Activated effector memory CD4-positive, alpha-beta T cell treated with anti-CD3 and anti-CD28 coated beads, Interleukin-2, amount 50 U/mL, for 16 hours (primary cell): ENCODE data around the gene CHD2.
"Not testable (repeated sequence)": the region's sequence is repeated elsewhere in the genome, so short reads cannot be mapped to it uniquely, and the experiment has no call there.

Experiments used
- DNase-seq: peaks from one replicate; pipeline ENCODE4 v3.0.0-alpha.2; 2020

Gene CHD2

GRCh38 chr15:92899948-92900730, at the start of gene CHD2:
CHD2 (plus strand) TSS chr15:92900324; CDS start chr15:92901238, 914 bp downstream.
- peak; percentile 88 for DNase-seq

- no peak for DNase-seq
Measured at GRCh38 chr15:92853222-92853621, 46.9 kb upstream of the CHD2 start.

DNA sequence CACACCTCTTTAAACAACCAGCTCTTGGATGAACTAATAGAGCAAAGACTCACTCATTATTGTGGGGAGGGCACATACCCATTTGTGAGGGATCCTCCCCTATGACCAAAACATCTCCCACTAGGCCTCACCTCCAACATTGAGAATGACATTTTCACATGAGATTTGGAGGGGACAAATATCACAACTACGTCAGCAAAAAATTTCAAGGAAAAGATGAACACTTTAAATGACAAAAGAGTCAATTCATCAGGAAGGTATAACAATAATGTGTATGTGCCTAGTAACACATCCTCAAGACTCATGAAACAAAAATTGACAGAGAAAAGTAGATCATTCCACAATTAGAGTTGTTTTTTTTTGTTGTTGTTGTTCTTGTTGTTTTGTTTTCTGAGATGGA, 38.4 kb upstream of the CHD2 start:
- DNase-seq, result no peak

DNA sequence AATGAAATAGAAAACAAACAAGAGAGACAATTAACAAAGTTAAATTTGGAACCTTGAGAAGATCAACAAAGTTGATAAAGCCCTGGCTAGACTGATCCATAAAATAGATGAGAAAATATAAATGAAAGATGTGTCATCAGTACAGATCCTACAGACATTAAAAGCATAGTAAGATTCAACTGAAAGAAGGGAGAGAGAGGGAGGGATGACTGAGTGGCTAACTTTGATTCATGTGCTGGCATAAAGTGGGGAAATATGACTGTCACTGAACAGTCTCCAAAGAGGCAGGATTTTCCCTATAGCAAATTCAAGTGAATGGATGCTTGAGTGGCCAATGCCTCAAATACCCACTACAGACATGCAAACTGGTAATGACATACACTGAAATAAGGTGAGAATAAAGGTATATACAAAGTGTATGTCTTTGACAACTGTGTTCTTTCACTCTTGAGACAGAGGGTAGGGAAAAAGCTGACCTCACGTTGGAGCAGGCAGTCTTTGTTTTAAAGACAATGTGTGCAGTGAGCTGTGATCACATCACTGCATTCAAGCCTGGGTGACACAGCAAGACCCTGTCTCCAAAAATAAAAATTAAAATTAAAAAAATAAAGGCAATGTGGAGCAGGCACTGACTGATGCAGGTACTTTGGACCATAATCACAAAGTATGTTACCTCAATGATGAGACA, 35.9 kb upstream of the CHD2 start:
- DNase-seq, result no peak

DNA sequence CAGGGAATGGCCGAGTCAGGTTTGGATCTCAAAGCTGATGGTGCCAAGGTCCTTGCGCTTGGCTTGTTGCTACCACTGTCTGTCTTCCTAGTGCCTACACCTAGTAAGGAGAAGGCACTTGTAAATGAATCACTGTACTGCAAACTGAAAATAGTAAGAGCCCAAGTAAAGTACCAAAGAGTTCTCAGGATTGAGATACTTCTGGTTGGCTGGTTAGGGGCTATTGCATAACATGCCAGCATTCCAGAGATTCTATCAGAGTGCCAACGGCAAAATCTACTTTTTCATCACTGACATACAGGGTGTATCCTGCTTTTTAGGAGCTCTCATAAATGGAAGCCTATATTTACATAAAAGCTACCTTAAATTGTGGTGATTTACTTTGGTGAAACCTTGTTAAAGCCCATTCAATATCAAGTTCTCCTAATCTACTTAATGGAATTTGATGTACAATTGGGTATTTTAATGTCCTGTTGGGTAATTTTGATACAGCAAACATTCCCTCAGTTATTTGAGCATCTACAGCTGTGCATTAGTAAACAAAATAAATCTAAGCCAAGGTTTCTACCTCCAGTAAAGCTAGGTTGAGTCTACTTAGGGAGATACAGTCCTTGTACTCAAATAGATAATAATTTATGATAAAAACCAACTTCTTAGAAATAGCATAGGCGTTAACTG, 30.7 kb upstream of the CHD2 start:
- no peak for DNase-seq

DNA sequence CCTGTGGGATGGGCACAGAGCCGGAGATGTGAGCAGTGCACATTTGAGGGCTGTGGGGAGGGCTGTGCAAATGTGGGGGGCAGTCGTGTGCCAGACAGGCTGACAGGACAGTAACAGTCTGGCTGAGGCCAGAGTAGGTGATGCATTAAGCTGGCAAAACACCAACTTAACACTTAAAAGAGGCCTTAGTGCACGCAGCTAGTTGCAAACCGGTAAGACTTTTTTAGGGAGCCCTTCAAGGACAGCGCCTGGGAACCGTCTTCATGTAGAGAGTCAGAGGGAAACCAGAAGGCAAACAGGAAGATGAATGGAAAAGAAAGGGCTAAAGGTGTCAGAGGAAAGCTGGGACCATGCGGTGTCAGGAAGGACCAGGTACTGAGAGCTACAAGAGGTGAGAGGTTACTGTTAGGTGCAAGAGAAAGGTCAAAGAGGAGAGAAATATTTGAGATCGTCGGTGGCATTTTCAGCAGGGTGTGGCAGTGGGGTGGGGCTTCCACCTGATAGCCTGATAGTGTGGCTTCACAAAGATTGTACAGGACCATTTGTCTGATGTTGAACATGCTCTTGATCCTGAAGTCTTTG, 30.0 kb upstream of the CHD2 start:
- no peak for DNase-seq

DNA sequence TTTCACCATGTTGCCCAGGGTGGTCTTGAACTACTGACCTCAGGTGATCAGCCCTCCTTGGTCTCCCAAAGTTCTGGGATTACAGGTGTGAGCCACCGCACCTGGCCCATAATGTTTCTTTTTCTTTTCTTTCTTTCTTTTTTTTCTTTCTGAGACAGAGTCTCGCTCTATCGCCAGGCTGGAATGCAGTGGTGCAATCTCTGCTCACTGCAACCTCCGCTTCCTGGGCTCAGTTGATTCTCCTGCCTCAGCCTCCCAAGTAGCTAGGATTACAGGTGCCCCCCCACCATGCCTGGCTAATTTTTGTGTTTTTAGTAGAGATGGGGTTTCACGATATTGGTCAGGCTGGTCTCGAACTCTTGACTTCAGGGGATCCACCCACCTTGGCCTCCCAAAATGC, 27.2 kb upstream of the CHD2 start:
- not testable (repeated sequence) for DNase-seq

DNA sequence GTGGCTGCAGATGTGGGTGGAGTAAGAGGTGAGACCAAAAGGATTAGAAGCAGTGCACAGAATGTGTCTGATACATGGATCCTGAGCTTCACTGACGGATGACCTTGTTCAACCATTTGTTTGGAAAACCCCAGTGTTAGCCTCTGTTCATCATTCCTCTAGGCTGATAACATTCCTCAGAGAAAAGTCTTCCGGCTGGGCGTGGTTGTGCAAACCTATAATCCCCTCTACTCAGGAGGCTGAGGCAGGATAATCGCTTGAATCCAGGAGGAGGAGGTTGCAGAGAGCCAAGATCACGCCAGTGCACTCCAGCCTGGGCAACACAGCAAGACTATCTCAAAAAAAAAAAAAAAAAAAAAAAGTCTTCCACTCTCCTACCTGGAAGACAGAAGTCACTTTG, 23.1 kb upstream of the CHD2 start:
- no peak for DNase-seq

- DNase-seq, result no peak
Measured at GRCh38 chr15:92877416-92877815, 22.7 kb upstream of the CHD2 start.

- no peak for DNase-seq
Measured at GRCh38 chr15:92878593-92879053, 21.5 kb upstream of the CHD2 start.

GRCh38 chr15:92879949-92880725, 20.0 kb upstream of the CHD2 start:
- no peak for DNase-seq

DNA sequence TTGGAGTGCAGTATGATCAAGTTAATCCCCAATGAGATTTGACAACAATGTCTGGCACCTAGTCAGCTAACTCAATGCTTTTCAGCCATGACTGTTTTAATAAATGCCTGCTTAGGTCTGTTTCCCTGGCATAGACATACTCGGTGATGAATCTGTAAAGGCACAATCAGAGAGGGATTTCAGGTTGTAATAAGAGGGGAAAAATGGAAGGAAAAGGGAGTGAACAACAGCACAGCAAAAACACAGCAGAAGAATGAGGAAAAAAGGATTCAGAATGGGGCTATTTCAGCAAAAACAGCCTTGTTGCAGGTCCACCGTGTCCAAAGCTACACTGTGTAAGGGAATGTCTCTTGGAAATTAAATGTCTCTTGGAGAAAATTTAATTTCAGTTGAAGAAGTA, 19.3 kb upstream of the CHD2 start:
- DNase-seq, result no peak

DNA sequence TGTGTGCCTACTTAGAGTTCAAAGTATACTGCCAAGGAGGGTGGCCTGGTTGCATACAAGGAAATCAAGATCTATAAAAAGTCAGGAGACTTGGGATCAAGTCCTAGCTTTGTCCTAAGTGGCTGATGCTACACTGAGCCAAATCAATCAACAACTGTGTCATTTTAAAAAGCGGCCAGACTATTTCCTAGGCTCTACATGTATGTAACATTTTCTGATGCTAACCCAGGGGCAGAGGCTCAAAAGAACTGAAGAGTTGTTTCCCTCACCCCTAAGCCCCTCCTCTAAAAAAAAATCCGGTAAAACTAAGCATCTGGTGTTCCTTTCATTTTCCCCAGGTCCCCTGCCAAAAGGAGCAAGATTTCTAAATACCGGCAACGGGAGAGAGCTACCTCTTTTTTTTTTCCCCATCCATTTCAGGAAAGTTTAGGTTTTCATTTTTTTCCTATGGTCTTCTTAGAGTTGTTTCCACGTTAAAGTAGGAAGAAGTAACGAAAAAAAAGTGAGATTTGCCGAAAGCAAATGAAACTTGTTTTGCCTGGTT, 18.8 kb upstream of the CHD2 start:
- DNase-seq, result no peak

DNA sequence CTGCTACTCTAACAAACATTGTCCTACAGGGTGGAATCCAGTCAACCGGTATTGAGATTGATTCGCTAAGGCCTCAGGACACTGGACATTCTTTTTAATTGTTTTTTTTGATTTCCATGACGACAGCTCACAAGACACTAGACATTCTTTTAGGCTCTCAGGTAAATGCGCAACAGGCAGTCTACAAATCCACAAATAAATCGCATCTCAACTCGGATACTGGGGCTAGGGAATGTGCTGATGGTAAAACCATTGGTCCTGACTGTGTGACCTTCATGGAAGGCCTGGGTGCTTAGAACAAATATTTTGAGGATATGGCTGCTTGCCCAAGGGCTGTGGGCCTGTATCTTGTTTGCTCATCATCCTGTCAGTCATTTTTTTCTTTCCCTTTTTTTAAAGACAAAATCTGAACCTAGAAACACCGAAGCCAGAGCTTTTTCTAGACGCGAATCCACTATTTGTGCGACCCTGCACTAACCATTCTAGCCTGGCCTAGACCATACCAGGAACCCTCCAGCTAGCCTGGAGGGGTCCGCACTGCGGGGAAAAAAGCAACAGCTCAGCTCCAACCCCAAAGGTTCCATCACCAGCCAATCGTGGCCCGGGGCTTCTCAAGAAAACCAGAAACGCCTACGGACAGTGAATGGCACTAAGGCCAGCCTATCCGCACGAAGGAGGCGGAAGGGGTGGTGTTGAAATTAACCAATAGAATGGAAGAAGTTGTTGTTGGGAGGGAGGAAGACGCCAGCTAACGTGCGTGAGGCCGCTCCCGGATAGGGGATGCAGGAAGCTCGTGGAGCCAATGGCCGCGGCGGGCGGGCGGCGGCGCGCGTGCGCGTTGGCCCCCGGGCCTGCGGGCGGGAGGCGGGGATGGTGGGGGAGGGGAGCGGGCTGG, 18.1 kb upstream of the CHD2 start:
- peak; percentile 99 for DNase-seq

DNA sequence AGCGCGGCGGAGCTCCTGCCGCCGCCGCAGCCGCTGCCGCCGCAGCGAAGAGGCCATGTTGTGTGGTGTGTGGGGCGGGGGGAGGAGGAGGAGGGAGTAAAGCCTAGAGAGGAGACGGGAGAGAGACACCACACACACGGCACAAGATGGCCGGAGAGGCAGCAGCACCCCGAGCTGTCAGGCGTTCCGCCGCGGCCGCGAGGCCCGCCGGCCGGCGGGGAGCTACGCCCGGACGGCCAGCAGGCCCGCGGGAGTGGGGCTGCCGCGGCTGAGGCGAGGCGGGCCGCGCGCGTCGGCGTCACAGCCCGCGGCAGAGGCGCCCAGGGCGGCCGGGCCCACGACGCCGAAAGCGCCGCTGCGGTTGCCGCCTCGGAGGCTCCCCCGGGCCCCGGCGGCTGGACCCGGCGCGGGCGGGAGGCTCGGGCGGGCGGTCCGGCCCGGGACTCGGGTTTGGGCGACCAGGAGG, 17.4 kb upstream of the CHD2 start:
- DNase-seq, result no peak

- peak; percentile 78 for DNase-seq
Measured at GRCh38 chr15:92883163-92883875, 16.8 kb upstream of the CHD2 start.

GRCh38 chr15:92883876-92884435, 16.2 kb upstream of the CHD2 start:
- no peak for DNase-seq

DNA sequence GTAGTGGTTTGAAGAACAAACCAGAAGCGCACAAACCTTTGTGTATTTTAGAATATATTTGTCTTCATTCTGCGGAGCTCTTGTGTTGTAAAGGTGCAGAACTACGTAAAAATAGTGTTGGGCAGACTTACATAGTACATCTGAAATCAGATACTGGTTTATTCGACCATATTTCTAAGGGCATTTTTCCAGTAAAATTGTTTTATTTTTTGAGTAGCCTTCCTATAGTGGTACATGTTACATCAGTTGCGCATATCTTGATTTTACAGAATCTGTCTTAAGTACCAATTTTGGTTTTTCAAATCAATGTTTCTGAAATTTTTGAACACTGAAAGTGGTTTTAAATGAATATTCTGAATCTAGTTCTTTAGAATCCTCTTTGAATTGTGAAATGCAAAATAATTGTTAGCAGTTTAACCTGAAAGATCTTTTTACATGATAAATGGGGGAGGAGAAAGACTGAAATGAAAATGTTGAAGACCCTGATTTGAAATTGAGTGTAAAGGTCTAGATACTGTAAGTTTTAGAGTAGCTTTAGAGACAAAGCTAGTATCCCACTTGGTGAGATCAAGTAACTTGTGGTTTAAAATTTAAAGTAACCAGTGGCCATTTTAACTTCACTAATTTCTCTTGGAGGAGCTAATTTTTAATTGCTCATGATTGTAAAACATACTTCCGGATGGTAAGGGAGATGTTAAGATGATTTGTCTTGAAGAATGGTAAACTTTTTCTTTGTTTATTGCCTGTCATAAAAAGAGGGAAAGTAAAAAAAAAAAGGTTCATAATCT, 15.5 kb upstream of the CHD2 start:
- DNase-seq, result no peak
